ENCODE measurements around the gene SH2D5.

SH2D5 gene

GRCh38 chr1:20732588-20733359 lies at the start of gene SH2D5:
TSS of gene SH2D5 (minus strand) at chr1:20732703. CDS start at chr1:20728044, 4,659 bp downstream.
- DNase-seq, result peak in 45 of 56 donors; percentile 11 to 80 (median 46)

- DNase-seq, result no peak
Measured at GRCh38 chr1:20775700-20776099, 43.2 kb upstream of the SH2D5 start.

- no peak for DNase-seq
Measured at GRCh38 chr1:20771780-20772179, 39.3 kb upstream of the SH2D5 start.

GRCh38 chr1:20770314-20771087 lies 38.0 kb upstream of the SH2D5 start:
- no peak for DNase-seq

GRCh38 chr1:20767271-20767670 lies 34.8 kb upstream of the SH2D5 start:
- no peak for DNase-seq

- no peak for DNase-seq
Measured at GRCh38 chr1:20763417-20763816, 30.9 kb upstream of the SH2D5 start.

GRCh38 chr1:20760322-20760721 lies 27.8 kb upstream of the SH2D5 start:
- DNase-seq, result no peak

- no peak for DNase-seq
Measured at GRCh38 chr1:20753589-20753988, 21.1 kb upstream of the SH2D5 start.

- no peak for DNase-seq
Measured at GRCh38 chr1:20751462-20751990, 19.0 kb upstream of the SH2D5 start.

GRCh38 chr1:20742671-20743070 lies 10.2 kb upstream of the SH2D5 start:
- DNase-seq, result no peak

GRCh38 chr1:20740781-20741180 lies 8.3 kb upstream of the SH2D5 start:
- DNase-seq, result no peak

GRCh38 chr1:20739225-20739624 lies 6.7 kb upstream of the SH2D5 start:
- no peak for DNase-seq

GRCh38 chr1:20735581-20736111 lies 3.1 kb upstream of the SH2D5 start:
- peak in 5 of 56 donors; percentile 24 to 48 (median 27) for DNase-seq

GRCh38 chr1:20733360-20733975 lies 965 bp upstream of the SH2D5 start:
- peak in 1 of 56 donors; percentile 44 for DNase-seq

GRCh38 chr1:20732071-20732587 lies 374 bp downstream of the SH2D5 start:
- DNase-seq, result peak in 42 of 56 donors; percentile 15 to 85 (median 50)

GRCh38 chr1:20731057-20731991 lies 1.2 kb downstream of the SH2D5 start:
- DNase-seq, result peak in 1 of 56 donors; percentile 19

- DNase-seq, result no peak
Measured at GRCh38 chr1:20730690-20731056, 1.8 kb downstream of the SH2D5 start.

GRCh38 chr1:20729990-20730689 lies 2.4 kb downstream of the SH2D5 start:
- no peak for DNase-seq

- DNase-seq, result no peak
Measured at GRCh38 chr1:20729155-20729931, 3.2 kb downstream of the SH2D5 start.
